Measurements from ENCODE around the gene SPATA18.

The SPATA18 gene

GRCh38 chr4:52093466-52093865 is 42.4 kb downstream of the SPATA18 start:
- TF ChIP-seq ZNF37A (tag by site-specific recombination; IDR thresholded peaks at IDR 0.05) (no peak), FEZF1 (tag by site-specific recombination; IDR thresholded peaks at IDR 0.05) (no peak), ZNF571 (tag by site-specific recombination; IDR thresholded peaks at IDR 0.05) (no peak), SCRT1 (tag by site-specific recombination; IDR thresholded peaks at IDR 0.05; ENCODE audit: borderline replicate concordance) (no peak), ZNF488 (tag by site-specific recombination; IDR thresholded peaks at IDR 0.05) (no peak), ZFP41 (tag by site-specific recombination; IDR thresholded peaks at IDR 0.05; ENCODE audit: borderline replicate concordance) (no peak), HOXD13 (CRISPR knock-in tag; IDR thresholded peaks at IDR 0.05; ENCODE audit: borderline replicate concordance) (no peak)
- H3K4me3 ChIP-seq (ENCODE audit: low read depth, low read length): no peak overlapping the region
- H3K36me3 ChIP-seq (ENCODE audit: control insufficient read depth in 2 of 2, insufficient read depth in 1 of 2, low read length in 2 of 2): no peaks in the 10 kb centered on the region
- POLR2A ChIA-PET: no interaction called here
- no peaks in the 10 kb centered on the region for H3K4me1 ChIP-seq (ENCODE audit: control insufficient read depth, insufficient read depth, low read length)
- H3K9me3 ChIP-seq (ENCODE audit: control insufficient read depth, insufficient read depth, low read depth, low read length): no peaks in the 10 kb centered on the region
- H3K27ac ChIP-seq (ENCODE audit: extremely low read depth, low read depth, low read length): no peak overlapping the region
- CTCF ChIA-PET: no interaction called here

- TF ChIP-seq ZNF548 (tag by site-specific recombination; IDR thresholded peaks at IDR 0.05) (no peak), ELK4 (IDR thresholded peaks at IDR 0.05; ENCODE audit: borderline replicate concordance, low read depth, low read length) (no peak), EGR2 (tag by site-specific recombination; IDR thresholded peaks at IDR 0.05; ENCODE audit: low read depth) (no peak), ZFP69B (tag by site-specific recombination; IDR thresholded peaks at IDR 0.05) (no peak), ZNF157 (tag by site-specific recombination; IDR thresholded peaks at IDR 0.05) (no peak), BCL11B (tag by site-specific recombination; IDR thresholded peaks at IDR 0.05; ENCODE audit: low read depth) (no peak), BCL6B (tag by site-specific recombination; IDR thresholded peaks at IDR 0.05) (no peak)
- Histone ChIP-seq H3K27ac (ENCODE audit: extremely low read depth, low read depth, low read length) (no peak overlapping the region), H3K4me3 (ENCODE audit: low read depth, low read length) (no peak overlapping the region), H3K36me3 (ENCODE audit: control insufficient read depth in 2 of 2, insufficient read depth in 1 of 2, low read length in 2 of 2) (no peaks in the 10 kb centered on the region), H3K4me1 (ENCODE audit: control insufficient read depth, insufficient read depth, low read length) (no peaks in the 10 kb centered on the region), H3K9me3 (ENCODE audit: control insufficient read depth, insufficient read depth, low read depth, low read length) (no peaks in the 10 kb centered on the region)
- POLR2A ChIA-PET: no interaction called here
- CTCF ChIA-PET: no interaction called here
Measured at GRCh38 chr4:52094376-52095145, 43.5 kb downstream of the SPATA18 start.

- Histone ChIP-seq H3K27ac (ENCODE audit: extremely low read depth, low read depth, low read length) (no peak overlapping the region), H3K4me1 (ENCODE audit: control insufficient read depth, insufficient read depth, low read length) (no peaks in the 10 kb centered on the region), H3K36me3 (ENCODE audit: control insufficient read depth in 2 of 2, insufficient read depth in 1 of 2, low read length in 2 of 2) (no peaks in the 10 kb centered on the region), H3K9me3 (ENCODE audit: control insufficient read depth, insufficient read depth, low read depth, low read length) (no peaks in the 10 kb centered on the region), H3K4me3 (ENCODE audit: low read depth, low read length) (no peak overlapping the region)
- no peak for TF ChIP-seq ZFP3 (tag by site-specific recombination; IDR thresholded peaks at IDR 0.05; ENCODE audit: low read depth)
- TF ChIP-seq ZNF548 (tag by site-specific recombination; IDR thresholded peaks at IDR 0.05): no peak
- TF ChIP-seq ZNF621 (tag by site-specific recombination; IDR thresholded peaks at IDR 0.05): no peak
- TF ChIP-seq ZNF350 (tag by site-specific recombination; IDR thresholded peaks at IDR 0.05): no peak
- no peak for TF ChIP-seq RBAK (tag by site-specific recombination; IDR thresholded peaks at IDR 0.05)
- no peak for TF ChIP-seq BCL11A (tag by site-specific recombination; IDR thresholded peaks at IDR 0.05; ENCODE audit: low read depth)
- no peak for TF ChIP-seq ZNF426 (tag by site-specific recombination; IDR thresholded peaks at IDR 0.05)
- no peak for TF ChIP-seq HOXD13 (CRISPR knock-in tag; IDR thresholded peaks at IDR 0.05; ENCODE audit: borderline replicate concordance)
- TF ChIP-seq ZNF140 (tag by site-specific recombination; IDR thresholded peaks at IDR 0.05): no peak
- ChIA-PET CTCF (interaction anchor here (0.6 kb wide), 1 partner anchor 179 kb away, joined by 3 read pairs; no protein-coding TSS in a partner anchor), POLR2A (no interaction called here)
Measured at GRCh38 chr4:52095374-52095773, 44.3 kb downstream of the SPATA18 start.

Measured in HEK293 (cell line).